Mesothelial cell of epicardium (in vitro differentiated cells): ENCODE measurements around the gene OSBPL6. TPM values are rescaled to one million over a fixed set of nuclear protein-coding genes. Genes with fewer than 3 reads are reported as not detected.

ENCODE experiments used
- DNase-seq, 2 experiments: peaks; one replicate each; pipeline ENCODE4 v3.0.0; 2021; ENCODE audit warnings: low spot score in 2 of 2; ENCODE audit not compliant: unreplicated experiment in 2 of 2
- H3K27ac Mint-ChIP-seq: 2 replicates; pipeline ENCODE4 v1.8.0; 2021; ENCODE audit warnings: mixed read lengths
- H3K27me3 Mint-ChIP-seq: 2 replicates; pipeline ENCODE4 v1.8.0; 2021; ENCODE audit warnings: low read depth, mixed read lengths
- H3K36me3 Mint-ChIP-seq: 2 replicates; pipeline ENCODE4 v1.8.0; 2021; ENCODE audit warnings: mixed read lengths
- H3K4me1 Mint-ChIP-seq: 2 replicates; pipeline ENCODE4 v1.8.0; 2021; ENCODE audit warnings: mixed read lengths
- H3K4me3 Mint-ChIP-seq: 2 replicates; pipeline ENCODE4 v1.8.0; 2021; ENCODE audit warnings: mild to moderate bottlenecking, moderate library complexity, mixed read lengths
- H3K9me3 Mint-ChIP-seq: 2 replicates; pipeline ENCODE4 v1.8.0; 2021; ENCODE audit warnings: mixed read lengths
- total RNA-seq: library from RNA; stranded (reverse); gene quantifications from 3 replicates; pipeline ENCODE4 v1.2.1, GENCODE V29; 2021
- TF ChIP-seq, protein P1 (sequence below): fragments of 200-600 bp; sonication (generic); IDR thresholded peaks from one replicate; pipeline ENCODE4 v1.5.0; 2021; ENCODE audit warnings: antibody characterized with exemption; ENCODE audit not compliant: unreplicated experiment

OSBPL6 gene
- total RNA-seq, 1 donor from 2014 or later: 2.8 TPM

GRCh38 chr2:178200331-178200730 is 6.0 kb downstream of the OSBPL6 start:
- no peak overlapping the region for H3K27ac Mint-ChIP-seq

DNA sequence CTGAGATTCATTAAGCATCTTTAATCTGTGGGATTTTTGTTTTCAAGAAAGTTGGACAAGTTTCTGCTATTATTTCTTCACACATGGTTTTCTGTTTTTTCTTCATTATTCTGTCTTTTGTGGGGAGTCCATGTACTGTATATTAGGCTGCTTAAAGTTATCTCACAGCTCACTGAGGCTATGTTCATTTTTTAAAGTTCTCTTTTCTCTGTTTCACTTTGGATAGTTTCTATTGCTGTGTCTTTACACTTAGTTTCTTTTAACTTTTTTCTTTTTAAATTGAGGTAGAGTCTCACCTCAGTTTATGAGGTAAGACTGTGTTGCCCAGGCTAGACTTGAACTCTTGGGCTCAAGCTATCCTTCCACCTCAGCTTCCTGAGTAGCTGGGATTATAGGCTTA is 8.6 kb downstream of the OSBPL6 start:
- Mint-ChIP-seq H3K4me3 (no peak overlapping the region), H3K27ac (no peak overlapping the region), H3K4me1 (no peaks in the 10 kb centered on the region), H3K27me3 (peaks cover 1% of the 10 kb centered on the region), H3K36me3 (no peaks in the 10 kb centered on the region), H3K9me3 (no peaks in the 10 kb centered on the region)
- no peak for DNase-seq
- TF ChIP-seq, protein P1, sequence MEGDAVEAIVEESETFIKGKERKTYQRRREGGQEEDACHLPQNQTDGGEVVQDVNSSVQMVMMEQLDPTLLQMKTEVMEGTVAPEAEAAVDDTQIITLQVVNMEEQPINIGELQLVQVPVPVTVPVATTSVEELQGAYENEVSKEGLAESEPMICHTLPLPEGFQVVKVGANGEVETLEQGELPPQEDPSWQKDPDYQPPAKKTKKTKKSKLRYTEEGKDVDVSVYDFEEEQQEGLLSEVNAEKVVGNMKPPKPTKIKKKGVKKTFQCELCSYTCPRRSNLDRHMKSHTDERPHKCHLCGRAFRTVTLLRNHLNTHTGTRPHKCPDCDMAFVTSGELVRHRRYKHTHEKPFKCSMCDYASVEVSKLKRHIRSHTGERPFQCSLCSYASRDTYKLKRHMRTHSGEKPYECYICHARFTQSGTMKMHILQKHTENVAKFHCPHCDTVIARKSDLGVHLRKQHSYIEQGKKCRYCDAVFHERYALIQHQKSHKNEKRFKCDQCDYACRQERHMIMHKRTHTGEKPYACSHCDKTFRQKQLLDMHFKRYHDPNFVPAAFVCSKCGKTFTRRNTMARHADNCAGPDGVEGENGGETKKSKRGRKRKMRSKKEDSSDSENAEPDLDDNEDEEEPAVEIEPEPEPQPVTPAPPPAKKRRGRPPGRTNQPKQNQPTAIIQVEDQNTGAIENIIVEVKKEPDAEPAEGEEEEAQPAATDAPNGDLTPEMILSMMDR: no peak

More at GRCh38 chr2:178200331-178200730, 6.0 kb downstream of the OSBPL6 start:
- Mint-ChIP-seq H3K4me1 (peaks cover 3% of the 10 kb centered on the region), H3K4me3 (no peak overlapping the region), H3K9me3 (no peaks in the 10 kb centered on the region), H3K36me3 (no peaks in the 10 kb centered on the region), H3K27me3 (peaks cover 19% of the 10 kb centered on the region)
- no peak for DNase-seq
- TF ChIP-seq, protein P1: no peak

- no peaks in the 10 kb centered on the region for H3K9me3 Mint-ChIP-seq
- H3K27me3 Mint-ChIP-seq: no peaks in the 10 kb centered on the region
- no peaks in the 10 kb centered on the region for H3K36me3 Mint-ChIP-seq
- DNase-seq: no peak
- H3K4me1 Mint-ChIP-seq: no peaks in the 10 kb centered on the region
- TF ChIP-seq, protein P1: no peak
- H3K27ac Mint-ChIP-seq: no peak overlapping the region
- H3K4me3 Mint-ChIP-seq: no peak overlapping the region
Observed at GRCh38 chr2:178204977-178205376, 10.7 kb downstream of the OSBPL6 start.

GRCh38 chr2:178205853-178206521 is 11.7 kb downstream of the OSBPL6 start:
- Mint-ChIP-seq H3K27ac (no peak overlapping the region), H3K4me3 (no peak overlapping the region), H3K36me3 (no peaks in the 10 kb centered on the region), H3K27me3 (no peaks in the 10 kb centered on the region), H3K4me1 (no peaks in the 10 kb centered on the region), H3K9me3 (no peaks in the 10 kb centered on the region)
- TF ChIP-seq, protein P1: no peak
- DNase-seq: no peak

- no peak for DNase-seq
- no peaks in the 10 kb centered on the region for H3K9me3 Mint-ChIP-seq
- no peaks in the 10 kb centered on the region for H3K36me3 Mint-ChIP-seq
- H3K27me3 Mint-ChIP-seq: no peaks in the 10 kb centered on the region
- TF ChIP-seq, protein P1: no peak
- no peak overlapping the region for H3K27ac Mint-ChIP-seq
- H3K4me1 Mint-ChIP-seq: no peaks in the 10 kb centered on the region
- H3K4me3 Mint-ChIP-seq: no peak overlapping the region
Observed at GRCh38 chr2:178208336-178208735, 14.0 kb downstream of the OSBPL6 start.

GRCh38 chr2:178208817-178209216 is 14.5 kb downstream of the OSBPL6 start:
- Mint-ChIP-seq H3K27me3 (no peaks in the 10 kb centered on the region), H3K9me3 (no peaks in the 10 kb centered on the region), H3K27ac (no peak overlapping the region), H3K4me3 (no peak overlapping the region), H3K4me1 (no peaks in the 10 kb centered on the region), H3K36me3 (no peaks in the 10 kb centered on the region)
- no peak for DNase-seq
- TF ChIP-seq, protein P1: no peak
